Glomerular visceral epithelial cell (primary cell): ENCODE data around the gene RNASEH2A.

Experiments
- DNase-seq: peaks from one replicate; pipeline ENCODE4 v3.0.0-alpha.2; 2016; ENCODE audit errors: extremely low spot score

Gene RNASEH2A

DNA sequence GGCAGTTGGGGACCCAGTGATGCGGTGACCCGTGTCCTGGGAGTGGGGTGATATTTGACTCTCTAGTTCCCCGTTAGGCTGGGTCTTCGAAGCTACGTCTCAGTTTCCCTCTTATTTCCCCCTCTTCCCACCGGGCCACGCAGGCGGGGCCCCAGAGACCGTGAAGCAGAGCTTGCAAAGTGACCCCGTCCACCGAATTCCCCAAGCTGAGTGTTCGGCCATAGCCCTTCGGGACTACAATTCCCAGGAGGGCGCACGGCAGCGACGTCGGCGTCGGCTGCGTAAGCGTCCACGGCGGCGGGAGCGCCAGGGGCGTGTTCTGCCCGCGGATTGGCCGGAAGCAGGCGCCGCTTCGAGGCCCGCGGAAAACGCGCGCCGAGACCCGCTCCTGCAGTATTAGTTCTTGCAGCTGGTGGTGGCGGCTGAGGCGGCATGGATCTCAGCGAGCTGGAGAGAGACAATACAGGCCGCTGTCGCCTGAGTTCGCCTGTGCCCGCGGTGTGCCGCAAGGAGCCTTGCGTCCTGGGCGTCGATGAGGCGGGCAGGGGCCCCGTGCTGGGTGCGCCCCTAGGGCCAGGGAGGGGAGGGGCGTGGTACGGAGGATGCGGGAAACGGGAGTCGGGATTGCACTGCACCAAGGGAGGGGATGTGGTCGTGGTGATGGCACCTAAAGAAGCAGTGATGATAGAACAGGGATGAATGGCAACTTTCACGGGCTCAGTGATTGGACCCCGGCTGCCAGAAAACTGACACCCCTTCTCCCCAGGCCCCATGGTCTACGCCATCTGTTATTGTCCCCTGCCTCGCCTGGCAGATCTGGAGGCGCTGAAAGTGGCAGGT is at the start of gene RNASEH2A:
TSS of gene RNASEH2A (plus strand) at position 343 of the 840 bp plus-strand sequence. CDS start at position 433, 90 bp downstream.
- DNase-seq = peak; percentile 90

DNA sequence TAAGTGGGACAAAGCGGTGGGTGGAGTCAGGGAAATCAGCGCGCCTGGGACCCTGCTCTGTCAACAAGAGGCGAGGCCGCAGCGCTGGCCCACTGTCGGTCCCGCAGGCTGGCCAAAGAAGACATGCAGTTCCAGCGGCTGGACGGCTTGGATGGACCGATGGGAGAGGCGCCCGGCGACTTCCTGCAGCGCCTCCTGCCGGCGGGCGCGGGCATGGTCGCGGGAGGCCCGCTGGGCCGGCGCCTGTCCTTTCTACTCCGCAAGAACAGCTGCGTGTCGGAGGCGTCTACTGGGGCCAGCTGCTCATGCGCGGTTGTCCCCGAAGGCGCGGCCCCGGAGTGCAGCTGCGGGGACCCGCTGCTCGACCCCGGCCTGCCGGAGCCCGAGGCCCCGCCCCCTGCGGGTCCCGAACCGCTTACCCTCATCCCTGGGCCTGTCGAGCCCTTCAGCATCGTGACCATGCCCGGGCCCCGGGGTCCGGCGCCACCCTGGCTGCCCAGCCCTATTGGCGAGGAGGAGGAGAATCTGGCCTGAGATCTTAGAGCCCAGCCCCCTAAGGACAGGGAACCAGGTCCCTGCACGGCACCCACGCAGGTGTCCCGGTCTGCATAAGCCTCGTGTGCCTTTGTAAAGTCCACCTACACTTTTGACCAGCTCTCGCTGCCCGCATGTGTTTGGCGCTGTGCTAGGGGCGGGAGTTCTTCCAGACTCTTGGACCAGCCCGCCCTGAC is 48.7 kb upstream of the RNASEH2A start:
- peak; percentile 67 for DNase-seq

DNA sequence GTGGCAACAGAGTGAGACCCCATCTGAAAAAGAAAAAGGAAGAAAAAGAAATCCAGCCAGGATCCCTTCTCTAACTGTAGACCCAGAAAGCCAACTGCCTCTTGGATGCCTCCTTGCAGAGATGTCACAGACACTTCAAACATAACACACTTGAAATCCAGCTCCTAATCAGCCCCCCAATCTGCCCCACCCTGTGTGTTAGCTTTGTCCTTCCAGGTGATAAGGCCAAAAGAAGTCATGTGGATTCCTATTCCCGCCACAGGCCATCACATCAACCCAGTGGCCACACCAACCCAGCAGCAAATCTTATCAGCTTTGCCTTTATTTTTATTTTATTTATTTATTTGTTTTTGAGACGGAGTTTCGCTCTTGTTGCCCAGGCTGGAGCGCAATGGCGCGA is 46.7 kb upstream of the RNASEH2A start:
- no peak for DNase-seq

DNA sequence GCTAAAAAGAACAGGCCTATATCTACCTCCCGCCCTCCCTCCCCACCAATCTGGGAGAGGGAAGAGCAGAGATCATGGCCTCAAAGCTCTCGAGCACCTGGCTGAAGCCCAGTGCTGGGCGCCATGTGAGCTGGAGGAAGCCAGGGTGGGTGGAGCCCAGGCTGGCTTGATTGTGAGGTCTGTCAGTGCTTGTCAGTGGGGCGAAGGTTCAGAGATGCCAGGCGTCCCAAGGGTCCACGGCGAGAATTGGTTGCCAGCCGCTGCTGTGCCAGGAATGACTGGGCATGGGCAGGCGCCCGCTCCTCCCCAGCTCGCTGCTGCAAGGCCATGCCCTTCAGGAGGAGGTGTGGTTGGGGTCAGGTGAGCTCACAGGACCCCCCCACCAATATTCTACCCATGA is 43.3 kb upstream of the RNASEH2A start:
- DNase-seq = no peak

DNA sequence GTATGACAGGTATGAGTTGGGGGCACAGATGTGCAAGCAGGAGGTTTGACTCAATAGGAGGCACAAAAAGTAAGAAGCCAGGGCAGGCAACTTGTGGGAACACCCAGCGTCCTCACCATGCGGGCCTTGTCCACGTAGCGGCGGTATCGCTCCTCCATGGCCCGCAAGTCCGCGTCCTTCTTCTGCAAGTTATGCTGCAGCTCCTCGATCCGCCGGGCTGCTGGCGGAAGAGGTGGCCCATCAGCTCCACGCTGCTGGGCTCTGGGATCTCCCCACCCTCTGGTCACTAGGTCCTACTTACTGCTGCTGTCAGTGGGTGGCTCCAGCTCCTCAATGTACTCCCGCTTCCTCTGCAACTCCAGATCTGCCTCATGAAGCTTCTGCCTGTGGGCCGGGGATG is 41.7 kb upstream of the RNASEH2A start:
- no peak for DNase-seq

DNA sequence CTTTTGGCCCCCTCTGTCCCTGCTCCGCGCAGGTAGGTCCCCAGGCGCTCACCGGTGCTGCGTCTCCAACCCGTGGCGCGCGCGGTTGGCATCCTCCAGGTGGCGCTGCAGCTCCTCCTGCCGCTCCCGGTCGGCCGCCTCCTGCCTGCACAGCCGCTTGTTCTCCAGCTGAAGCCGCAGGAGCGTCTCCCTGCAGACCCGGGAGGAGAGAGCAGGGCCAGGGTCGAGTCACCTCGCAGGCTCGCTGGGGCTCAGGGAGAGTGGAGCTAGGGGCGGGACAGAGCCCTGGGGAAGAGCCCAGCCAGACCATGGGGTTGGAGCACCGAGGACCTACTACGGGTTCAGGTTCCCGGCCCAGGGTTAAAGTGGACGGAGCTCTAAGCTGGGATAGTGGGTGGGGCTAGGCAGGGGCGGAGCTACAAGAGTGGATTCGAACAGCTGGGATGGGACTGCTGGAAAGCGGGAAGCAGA is 40.3 kb upstream of the RNASEH2A start:
- peak; percentile 84 for DNase-seq

DNA sequence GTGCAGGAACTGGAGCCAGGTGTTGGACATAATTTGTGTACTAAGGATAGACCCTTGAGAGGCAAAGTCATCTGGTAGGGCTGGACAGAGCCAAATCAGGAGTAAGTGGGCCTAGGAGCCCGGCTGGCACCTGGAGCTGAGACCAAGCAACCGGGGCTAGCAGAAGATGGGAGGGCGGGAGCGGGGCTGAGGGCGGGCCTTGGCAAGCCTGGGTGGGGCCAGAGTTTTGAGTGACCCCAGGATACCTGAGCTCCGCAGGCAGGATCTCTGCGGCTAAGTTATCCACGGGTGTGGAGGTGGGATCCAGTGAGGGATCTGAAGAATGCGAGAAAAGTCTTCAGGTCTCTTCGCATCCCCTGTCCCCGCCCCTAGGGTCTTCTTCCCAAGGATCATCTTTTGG is 39.2 kb upstream of the RNASEH2A start:
- DNase-seq = no peak

DNA sequence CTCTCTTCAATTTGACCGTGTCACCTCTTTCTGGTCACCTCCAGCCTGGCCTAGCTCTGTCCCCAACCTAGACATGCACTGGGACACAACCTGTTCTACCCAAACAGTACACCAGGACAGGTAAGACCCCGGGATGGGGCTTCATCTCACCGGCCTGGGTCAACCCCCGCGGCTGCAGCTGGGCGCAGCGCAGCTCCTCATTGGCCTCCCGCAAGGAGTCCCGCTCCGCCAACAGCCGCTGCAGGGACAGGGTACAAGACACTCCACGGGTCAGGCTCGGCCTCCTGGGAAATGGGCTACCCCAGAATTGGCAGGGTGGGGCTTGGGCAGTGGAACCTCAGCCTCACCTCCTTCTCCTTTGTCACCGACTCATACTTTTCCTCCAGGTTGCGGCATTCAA is 38.7 kb upstream of the RNASEH2A start:
- no peak for DNase-seq

DNA sequence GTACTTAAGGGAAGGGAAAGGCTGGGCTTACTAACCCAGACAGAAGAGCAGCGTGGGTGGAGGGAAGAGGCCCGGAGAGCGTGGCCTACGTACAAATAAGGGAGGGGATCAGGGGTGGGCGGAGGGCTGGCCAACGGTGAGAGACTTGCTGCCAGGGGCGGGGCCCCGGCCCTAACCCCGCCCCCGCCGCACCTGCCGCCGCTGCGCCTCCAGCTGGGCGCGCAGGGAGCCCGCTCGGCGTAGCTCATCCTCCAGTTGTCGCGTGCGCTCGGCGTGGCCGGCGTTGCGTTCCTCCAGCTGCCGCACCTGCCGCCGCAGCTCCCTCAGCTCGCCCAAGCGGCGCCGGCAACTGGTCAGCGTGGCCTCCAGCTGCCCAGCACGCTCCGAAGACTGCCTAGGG is 36.7 kb upstream of the RNASEH2A start:
- no peak for DNase-seq

DNA sequence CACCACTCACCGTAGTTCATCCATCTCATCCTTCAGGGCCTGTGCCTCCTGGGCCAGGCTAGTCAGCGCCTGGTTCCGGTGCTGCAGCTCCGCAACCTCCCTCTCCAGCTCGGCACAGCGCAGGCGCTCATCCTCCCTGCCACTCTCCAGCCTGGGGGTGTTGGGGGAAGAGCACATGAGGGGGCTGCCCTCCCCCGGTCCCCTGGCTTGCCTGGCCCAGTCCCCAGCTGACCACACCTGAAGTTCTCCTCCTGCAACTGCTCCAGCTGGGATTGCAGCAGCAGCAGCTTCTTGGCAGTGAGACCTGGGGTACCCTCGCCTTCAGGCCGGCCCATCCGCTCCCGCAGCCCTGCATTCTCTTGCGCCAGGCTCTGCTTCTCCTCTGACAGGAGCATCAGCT is 35.5 kb upstream of the RNASEH2A start:
- DNase-seq = no peak

DNA sequence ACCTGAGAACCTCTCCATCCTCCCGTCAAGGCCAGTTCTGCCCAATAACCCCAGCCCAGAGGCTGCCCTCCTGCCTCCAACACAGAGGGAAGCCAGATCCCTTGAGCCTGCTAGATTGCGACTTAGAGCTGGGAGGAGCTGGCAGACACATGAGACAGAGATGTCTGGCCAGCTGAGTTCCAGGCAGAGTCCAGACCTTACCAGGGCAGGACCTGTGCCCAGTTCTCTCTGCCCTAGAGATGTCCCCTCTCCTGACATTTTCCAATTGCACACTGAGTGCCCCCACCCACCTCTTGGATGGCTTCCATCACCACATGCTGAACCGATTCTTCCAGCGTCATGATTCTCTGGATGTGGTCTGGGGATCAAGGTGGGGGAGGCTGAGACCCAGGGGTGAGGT is 34.1 kb upstream of the RNASEH2A start:
- DNase-seq = no peak

DNA sequence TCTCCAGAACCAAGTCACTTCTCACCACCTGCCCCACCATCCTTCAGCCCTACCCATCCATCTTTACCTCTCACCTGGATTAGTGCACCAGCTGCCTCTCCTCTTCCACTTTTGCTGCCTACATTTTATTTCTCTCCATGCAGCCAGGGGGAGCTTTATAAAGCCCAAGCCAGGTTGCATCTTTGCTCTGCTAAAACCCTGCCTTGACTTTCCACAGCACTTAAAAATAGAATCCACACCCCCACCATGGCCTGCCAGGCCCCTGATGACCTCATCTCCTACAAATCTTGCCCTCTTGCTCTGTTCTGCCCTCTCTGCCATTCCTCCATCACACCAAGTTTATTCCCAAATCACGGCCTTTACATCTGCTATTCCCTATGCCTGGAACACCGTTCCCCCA is 32.8 kb upstream of the RNASEH2A start:
- DNase-seq = peak; percentile 54

DNA sequence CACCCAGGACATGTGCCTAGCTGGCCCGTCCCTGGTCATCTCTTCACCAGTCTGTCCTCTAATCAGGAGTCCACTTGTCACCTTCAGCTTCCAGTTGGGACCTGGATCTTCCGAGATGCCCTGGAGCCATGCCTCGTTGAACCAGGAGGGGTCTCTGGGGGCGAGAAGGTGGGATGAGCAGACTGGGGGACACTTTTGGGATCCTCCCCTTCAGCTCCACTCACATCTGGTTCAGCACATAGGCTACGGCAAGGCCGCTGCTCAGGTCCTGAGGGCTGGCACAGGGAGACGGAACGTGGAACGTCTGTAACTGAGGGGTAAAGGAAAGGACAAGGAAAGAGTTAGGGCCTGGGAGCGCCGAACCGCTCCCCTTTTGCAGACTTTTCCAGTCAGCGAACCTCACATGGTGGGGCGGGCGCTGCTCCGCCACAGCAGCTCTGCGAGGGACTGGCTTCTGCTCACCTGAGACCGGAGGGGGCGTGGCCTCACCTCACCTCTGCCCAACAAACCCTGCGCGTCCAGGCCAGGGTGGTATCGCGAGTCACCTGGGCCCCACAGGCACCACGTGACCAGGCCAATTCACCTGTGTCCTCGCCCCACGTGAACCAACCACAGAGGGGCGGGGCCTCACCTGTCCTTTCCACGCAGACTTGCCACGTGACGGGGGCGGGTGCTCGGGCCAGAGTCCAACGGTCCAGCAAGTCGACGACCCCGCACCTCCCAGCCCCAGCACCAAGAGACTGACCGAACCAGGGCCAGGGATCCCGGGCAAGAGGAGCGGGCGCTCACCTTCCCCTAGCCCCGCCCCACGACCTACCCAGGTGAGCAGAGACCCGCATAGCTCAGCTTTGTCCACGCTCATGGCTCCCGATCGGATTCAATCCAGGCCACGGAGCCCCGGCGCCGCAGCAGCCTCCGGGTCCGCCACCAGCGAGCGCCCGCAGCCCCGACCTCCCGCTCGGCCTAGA is 31.5 kb upstream of the RNASEH2A start, which contains the start of gene HOOK2:
TSS of gene HOOK2 (minus strand) at position 965 of the 968 bp plus-strand sequence. CDS start at position 862, 103 bp downstream.
- no peak for DNase-seq

DNA sequence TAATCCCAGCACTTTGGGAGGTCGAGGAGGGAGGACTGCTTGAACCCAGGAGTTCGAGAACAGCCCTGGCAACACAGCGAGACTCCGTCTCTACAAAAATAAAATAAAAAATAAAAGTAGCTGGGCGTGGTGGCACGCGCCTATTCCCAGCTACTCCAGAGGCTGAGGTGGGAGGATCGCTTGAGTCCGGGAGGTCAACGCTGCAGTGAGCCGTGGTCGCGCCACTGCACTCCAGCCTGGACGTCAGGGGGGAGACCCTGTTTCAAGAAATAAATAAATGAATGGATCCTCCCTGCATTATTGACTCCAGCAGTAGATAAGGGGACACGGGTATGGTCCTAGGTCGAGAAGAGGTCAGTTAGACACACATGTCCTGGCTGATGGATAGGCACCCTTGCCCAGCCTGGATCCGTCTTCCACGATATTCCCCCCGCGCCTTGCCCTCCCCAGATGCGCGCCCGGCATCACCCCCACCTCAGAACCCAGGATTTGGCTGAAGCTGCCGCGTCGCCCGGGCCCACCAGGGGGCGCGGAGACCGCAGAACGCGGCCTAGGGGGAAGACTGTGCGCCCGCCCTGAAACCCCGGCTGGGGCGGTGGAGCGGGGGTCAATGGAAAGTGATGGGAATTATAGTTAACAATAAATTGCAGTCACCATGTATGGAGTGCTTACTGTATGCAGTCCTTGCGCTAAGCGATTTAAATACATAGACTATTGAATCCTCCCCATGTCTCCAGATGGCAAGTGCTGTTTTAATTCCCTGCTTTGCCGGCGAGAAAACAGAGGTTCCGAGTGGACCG is 29.0 kb upstream of the RNASEH2A start:
- peak; percentile 82 for DNase-seq

DNA sequence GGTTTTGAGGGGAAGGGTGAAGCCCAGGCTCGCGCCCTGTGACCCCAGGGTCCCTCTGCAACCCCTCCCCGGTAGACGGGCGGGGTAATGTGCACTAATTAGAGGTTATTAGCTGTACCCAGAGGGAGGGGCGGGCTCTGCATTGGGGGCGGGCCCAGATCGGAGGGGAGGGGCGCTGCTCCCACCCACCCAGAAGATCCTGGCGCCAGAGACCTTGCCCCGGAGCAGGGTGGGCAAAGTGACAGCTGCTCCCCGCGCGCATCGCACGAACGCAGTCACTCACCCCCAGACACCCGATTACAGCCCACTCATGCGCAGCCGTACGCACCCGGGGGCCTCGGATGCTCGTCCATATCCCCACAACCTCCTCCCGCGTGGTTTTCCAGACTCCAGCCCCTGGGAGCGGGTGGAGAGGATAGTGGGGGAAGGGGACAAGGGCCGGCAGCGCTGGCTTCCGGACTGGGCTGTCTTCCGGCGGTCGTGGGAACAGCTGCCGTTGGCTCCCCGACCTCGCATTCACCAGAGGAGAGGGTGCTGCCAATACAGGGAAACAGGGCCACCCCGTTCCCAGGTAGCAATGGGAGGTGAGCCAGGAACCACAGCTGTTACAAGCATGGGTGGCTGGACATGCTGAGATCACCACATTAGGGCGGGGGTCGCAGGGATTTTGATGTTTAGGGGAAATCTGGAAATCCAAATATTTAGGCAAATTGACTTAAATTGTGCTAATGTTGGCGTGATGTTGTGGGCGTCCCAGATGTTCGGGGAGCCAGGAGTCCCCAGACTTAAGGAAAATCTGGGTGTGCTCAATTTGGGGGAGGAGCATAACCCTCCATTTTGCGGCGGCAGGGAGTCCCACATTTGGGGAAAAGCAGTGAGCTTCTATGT is 28.1 kb upstream of the RNASEH2A start:
- DNase-seq = peak; percentile 78

DNA sequence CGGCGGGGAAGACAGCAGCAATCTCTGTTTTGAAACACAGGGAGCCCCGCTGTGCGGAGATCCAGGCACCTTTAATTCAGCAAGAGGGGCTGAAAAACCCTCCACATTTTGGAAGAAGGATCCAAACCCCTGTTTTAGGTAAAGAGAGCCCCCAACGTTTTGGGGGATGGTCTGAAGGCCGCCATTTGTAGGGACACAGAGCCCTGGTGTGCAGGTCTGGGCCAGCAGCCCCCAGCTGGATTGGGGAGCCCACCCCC is 27.6 kb upstream of the RNASEH2A start:
- no peak for DNase-seq

DNA sequence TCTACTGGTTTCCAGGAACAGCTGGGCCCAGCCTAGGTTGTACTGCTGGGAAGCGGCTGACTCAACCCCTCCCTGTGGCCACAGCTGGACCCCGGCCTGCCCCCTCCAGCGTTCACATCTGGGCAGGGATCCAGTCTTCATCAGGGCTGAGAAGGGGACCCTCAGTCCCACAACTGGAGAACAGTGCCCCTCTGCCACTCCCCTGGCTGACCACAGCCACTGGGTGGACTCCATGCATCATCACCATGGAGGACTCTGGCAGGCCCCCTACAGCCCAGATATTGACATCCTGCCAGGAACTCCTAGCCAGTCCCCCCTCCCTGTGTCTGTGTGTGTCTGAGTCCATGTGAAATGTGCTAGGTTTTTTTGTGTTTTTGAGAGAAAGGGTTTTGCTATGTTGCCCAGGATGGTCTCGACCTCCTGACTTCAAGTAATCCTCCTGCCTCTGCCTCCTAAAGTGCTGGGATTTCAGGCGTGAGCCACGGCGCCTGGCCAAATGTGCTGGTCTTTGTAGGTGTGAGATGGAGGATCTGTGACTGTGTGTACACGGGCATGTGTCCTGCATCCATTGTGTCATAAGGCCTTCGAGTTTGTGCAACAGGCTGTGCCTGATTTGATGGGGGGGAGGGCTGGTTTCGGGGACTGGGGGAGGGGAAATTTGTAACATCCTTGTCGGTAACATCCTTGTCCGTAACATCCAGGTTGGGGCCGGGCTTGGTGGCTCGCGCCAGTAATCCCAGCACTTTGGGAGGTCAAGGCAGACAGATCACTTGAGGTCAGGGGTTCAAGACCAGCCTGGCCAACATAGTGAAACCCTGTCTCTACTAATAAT is 27.0 kb upstream of the RNASEH2A start:
- DNase-seq = peak; percentile 83

DNA sequence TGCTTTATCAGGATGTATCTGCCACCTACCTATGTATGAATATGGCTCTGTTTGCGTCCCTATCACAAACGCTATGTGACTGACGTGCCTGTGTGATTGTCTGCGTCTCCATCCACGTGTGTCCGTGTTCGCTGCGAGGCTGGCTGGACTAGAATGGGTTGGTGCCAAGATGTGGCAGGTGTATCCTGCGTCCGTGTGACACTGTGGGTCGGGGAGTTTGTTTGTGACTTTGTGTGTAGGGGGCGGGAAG is 24.3 kb upstream of the RNASEH2A start:
- no peak for DNase-seq
